CD4-positive, alpha-beta T cell treated with Interleukin-6 for 4 hours (primary cell): ENCODE data around the gene ARHGEF7.
"Not testable (repeated sequence)": the region's sequence is repeated elsewhere in the genome, so short reads cannot be mapped to it uniquely, and the experiment has no call there.

ENCODE experiments used
- DNase-seq: peaks from one replicate; pipeline ENCODE4 v3.0.0-alpha.2; 2020; ENCODE audit warnings: mixed read lengths

Gene ARHGEF7

GRCh38 chr13:111115061-111115964 lies at the start of gene ARHGEF7:
ARHGEF7 (plus strand) TSS chr13:111115310; CDS start chr13:111115527, 217 bp downstream.
- peak; percentile 7 for DNase-seq

GRCh38 chr13:111065698-111066097 lies 49.4 kb upstream of the ARHGEF7 start:
- no peak for DNase-seq

GRCh38 chr13:111066544-111066943 lies 48.6 kb upstream of the ARHGEF7 start:
- DNase-seq: no peak

- DNase-seq: no peak
Observed at GRCh38 chr13:111068009-111068350, 47.1 kb upstream of the ARHGEF7 start.

- DNase-seq: not testable (repeated sequence)
Observed at GRCh38 chr13:111071120-111071519, 44.0 kb upstream of the ARHGEF7 start.

- DNase-seq: not testable (repeated sequence)
Observed at GRCh38 chr13:111071526-111071925, 43.6 kb upstream of the ARHGEF7 start.

- no peak for DNase-seq
Observed at GRCh38 chr13:111074826-111075225, 40.3 kb upstream of the ARHGEF7 start.

- DNase-seq: no peak
Observed at GRCh38 chr13:111076155-111077013, 38.7 kb upstream of the ARHGEF7 start.

- no peak for DNase-seq
Observed at GRCh38 chr13:111079375-111079774, 35.7 kb upstream of the ARHGEF7 start.

GRCh38 chr13:111080642-111081041 lies 34.5 kb upstream of the ARHGEF7 start:
- no peak for DNase-seq

- DNase-seq: no peak
Observed at GRCh38 chr13:111082240-111082639, 32.9 kb upstream of the ARHGEF7 start.

- DNase-seq: not testable (repeated sequence)
Observed at GRCh38 chr13:111082769-111083168, 32.3 kb upstream of the ARHGEF7 start.

GRCh38 chr13:111083693-111084092 lies 31.4 kb upstream of the ARHGEF7 start:
- not testable (repeated sequence) for DNase-seq

GRCh38 chr13:111090169-111090568 lies 24.9 kb upstream of the ARHGEF7 start:
- DNase-seq: no peak

GRCh38 chr13:111092685-111093084 lies 22.4 kb upstream of the ARHGEF7 start:
- no peak for DNase-seq

GRCh38 chr13:111093136-111093535 lies 22.0 kb upstream of the ARHGEF7 start:
- DNase-seq: no peak

- no peak for DNase-seq
Observed at GRCh38 chr13:111093634-111094033, 21.5 kb upstream of the ARHGEF7 start.

- no peak for DNase-seq
Observed at GRCh38 chr13:111095031-111095840, 19.9 kb upstream of the ARHGEF7 start.

GRCh38 chr13:111095911-111096501 lies 19.1 kb upstream of the ARHGEF7 start:
- no peak for DNase-seq

- DNase-seq: no peak
Observed at GRCh38 chr13:111099290-111099689, 15.8 kb upstream of the ARHGEF7 start.

- no peak for DNase-seq
Observed at GRCh38 chr13:111110054-111110453, 5.1 kb upstream of the ARHGEF7 start.

GRCh38 chr13:111111376-111111937 lies 3.7 kb upstream of the ARHGEF7 start:
- DNase-seq: no peak
